Endothelial cell of umbilical vein (primary cell): ENCODE measurements around the gene C4orf50. TPM values are rescaled to one million over a fixed set of nuclear protein-coding genes. Genes with fewer than 3 reads are reported as not detected.

ENCODE experiments used
- BruUV-seq: library from RNA; stranded (reverse); fragments of 400-500 nt; replicated peaks from 2 replicates; lab custom pipeline; 2021; lab: Mats Ljungman, UMichigan
- CTCF ChIA-PET: fragments of 300-600, 350-600 bp; sonication (Branson Sonifier 250); formaldehyde crosslinking; loops from one replicate; lab custom pipeline; 2021; ENCODE audit warnings: antibody characterized with exemption, inconsistent platforms; lab: Charles Lee
- POLR2A ChIA-PET: fragments of 300-600, 350-600 bp; sonication (Branson Sonifier 250); formaldehyde crosslinking; loops from one replicate; lab custom pipeline; 2021; ENCODE audit warnings: antibody characterized with exemption, inconsistent platforms; lab: Charles Lee
- DNase-seq: peaks from one replicate; pipeline ENCODE4 v3.0.0-alpha.2; 2011; ENCODE audit warnings: low read depth, low spot score
- FAIRE-seq: peaks from 2 replicates; lab custom pipeline; 2011; peaks lifted over from hg19 to GRCh38; lab: Jason Lieb, UNC
- H2AFZ ChIP-seq: 2 replicates; pipeline ENCODE4 v1.6.0; 2012; ENCODE audit warnings: low read depth, low read length, control low read depth, inconsistent platforms
- H3K27ac ChIP-seq: 2 replicates; pipeline ENCODE4 v1.5.1; 2011; ENCODE audit warnings: low read depth, mild to moderate bottlenecking, control low read depth, low read length, moderate library complexity; ENCODE audit not compliant: insufficient read depth
- H3K27me3 ChIP-seq, 2 experiments: 2 replicates each; pipeline versions ENCODE4 v1.6.0 to v1.6.1; 2011; ENCODE audit warnings: low read length in 2 of 2, mixed read lengths in 1 of 2; ENCODE audit not compliant: control insufficient read depth in 2 of 2, insufficient read depth in 2 of 2
- H3K36me3 ChIP-seq, 2 experiments: 2 replicates in 1 of 2; 3 replicates in 1 of 2; pipeline ENCODE4 v1.5.1; 2011; ENCODE audit warnings: low read length in 2 of 2, mild to moderate bottlenecking in 1 of 2, moderate library complexity in 1 of 2; ENCODE audit not compliant: control insufficient read depth in 2 of 2, insufficient read depth in 2 of 2; ENCODE audit errors: extremely low read depth in 1 of 2
- H3K4me1 ChIP-seq: 3 replicates; pipeline ENCODE4 v1.5.1; 2011; ENCODE audit warnings: mild to moderate bottlenecking, low read length; ENCODE audit not compliant: control insufficient read depth, insufficient read depth; ENCODE audit errors: extremely low read depth
- H3K4me2 ChIP-seq: 2 replicates; pipeline ENCODE4 v1.6.1; 2011; ENCODE audit warnings: low read length, control low read depth, mixed read lengths; ENCODE audit not compliant: insufficient read depth
- H3K4me3 ChIP-seq, 3 experiments: fragments of 200-600 bp in 1 of 3; sonication (generic), shearing (Covaris generic) in 1 of 3; replicated peaks in 1 of 3; 2 replicates each; pipeline ENCODE4 v1.5.1; 2011 to 2016; ENCODE audit warnings: control low read depth in 3 of 3, low read length in 3 of 3, mild to moderate bottlenecking in 2 of 3, inconsistent platforms in 1 of 3, low read depth in 1 of 3, moderate library complexity in 1 of 3; ENCODE audit not compliant: insufficient read depth in 1 of 3
- H3K79me2 ChIP-seq: 2 replicates; pipeline ENCODE4 v1.6.0; 2012; ENCODE audit warnings: low read length, inconsistent platforms; ENCODE audit not compliant: control insufficient read depth, insufficient read depth
- H3K9ac ChIP-seq: replicated peaks from 2 replicates; pipeline ENCODE3; 2011; ENCODE audit warnings: low read length, control low read depth; ENCODE audit not compliant: insufficient read depth; ENCODE audit errors: extremely low read depth
- H3K9me1 ChIP-seq: replicated peaks from 3 replicates; pipeline ENCODE4 v1.6.0; 2011; ENCODE audit warnings: mild to moderate bottlenecking, low read length; ENCODE audit not compliant: control insufficient read depth, insufficient read depth; ENCODE audit errors: extremely low read depth
- H3K9me3 ChIP-seq: replicated peaks from 2 replicates; pipeline ENCODE4 v1.5.1; 2012; ENCODE audit warnings: low read length, inconsistent platforms; ENCODE audit not compliant: control insufficient read depth, insufficient read depth
- H4K20me1 ChIP-seq: replicated peaks from 2 replicates; pipeline ENCODE3; 2011; ENCODE audit warnings: mild to moderate bottlenecking, low read length; ENCODE audit not compliant: control insufficient read depth, insufficient read depth; ENCODE audit errors: extremely low read depth
- CTCF ChIP-seq, 2 donors: IDR thresholded peaks; 1 replicate in 1 of 2; 2 replicates in 1 of 2; pipeline ENCODE4 v1.5.1; 2011; ENCODE audit warnings: low read length in 2 of 2, mild to moderate bottlenecking in 2 of 2, moderate library complexity in 2 of 2, control low read depth in 1 of 2, inconsistent platforms in 1 of 2, low read depth in 1 of 2; ENCODE audit not compliant: insufficient read depth in 1 of 2; ENCODE audit errors: extremely low read depth in 1 of 2
- EZH2 ChIP-seq: IDR thresholded peaks from 2 replicates; pipeline ENCODE4 v1.6.1; 2012; ENCODE audit warnings: borderline replicate concordance, low read depth, mild to moderate bottlenecking, moderate library complexity, low read length, inconsistent platforms; ENCODE audit not compliant: severe bottlenecking
- FOS ChIP-seq: IDR thresholded peaks from 2 replicates; pipeline ENCODE4 v1.6.1; 2011; ENCODE audit warnings: mild to moderate bottlenecking, low read length, moderate library complexity, borderline replicate concordance; ENCODE audit not compliant: insufficient read depth
- GATA2 ChIP-seq: IDR thresholded peaks from 2 replicates; pipeline ENCODE4 v1.7.0; 2011; ENCODE audit warnings: low read depth, mild to moderate bottlenecking, moderate library complexity, mixed read lengths, low read length; ENCODE audit not compliant: insufficient read length, insufficient read depth
- JUN ChIP-seq: IDR thresholded peaks from 2 replicates; pipeline ENCODE4 v1.6.1; 2011; ENCODE audit warnings: borderline replicate concordance, low read depth; ENCODE audit not compliant: insufficient read length, insufficient read depth
- MAX ChIP-seq: IDR thresholded peaks from 2 replicates; pipeline ENCODE4 v1.6.1; 2011; ENCODE audit not compliant: insufficient read depth, insufficient read length
- MYC ChIP-seq: IDR thresholded peaks from one replicate; pipeline ENCODE4 v1.6.1; 2011; ENCODE audit warnings: mild to moderate bottlenecking, low read depth, low read length
- POLR2A ChIP-seq: IDR thresholded peaks from 2 replicates; pipeline ENCODE4 v1.6.1; 2012; ENCODE audit warnings: low read depth, mild to moderate bottlenecking, control low read depth, low read length
- POLR2AphosphoS5 ChIP-seq: IDR thresholded peaks from 2 replicates; pipeline ENCODE4 v1.6.1; 2012; ENCODE audit warnings: low read depth, mild to moderate bottlenecking, control low read depth, low read length, moderate library complexity; ENCODE audit not compliant: insufficient read depth
- dilution Hi-C: fragments of 300-500 bp; cut with MboI; formaldehyde crosslinking; loops from one replicate; pipeline ENCODE4 v1.15.0; 2019; ENCODE audit warnings: low sequenced_read_pairs; ENCODE audit not compliant: extremely low pct_ligation_motif_present
- intact Hi-C: fragments of 100-400 bp; cut with micrococcal nuclease; formaldehyde crosslinking; loops from one replicate; pipeline ENCODE4 v1.10.0; 2022
- polyA plus RNA-seq, 4 experiments: library from polyadenylated mRNA; depleted of rRNA in 3 of 4; stranded (reverse) in 3 of 4; unstranded in 1 of 4; fragments of >200 nt; gene quantifications; 2 replicates each; pipeline versions ENCODE4 v1.2.1 to v1.2.3, GENCODE V29; 2011 to 2012; ENCODE audit warnings: missing spikeins in 1 of 4
- total RNA-seq: library from RNA; stranded (reverse); gene quantifications from 2 replicates; pipeline ENCODE4 v1.2.3, GENCODE V29; 2021

C4orf50 gene
- total and polyA plus RNA-seq, 2 donors (not counting 3 experiments of a cell fraction or from before 2014, with no cell fraction given): not detected

GRCh38 chr4:5931526-5931925, 86.7 kb downstream of the C4orf50 start:
- Histone ChIP-seq H3K4me3 (no peak overlapping the region), H3K27ac (no peak overlapping the region), H2AFZ (no peak overlapping the region), H3K9me3 (no peaks in the 10 kb centered on the region), H3K79me2 (no peaks in the 10 kb centered on the region), H4K20me1 (no peaks in the 10 kb centered on the region), H3K9ac (no peak overlapping the region), H3K4me2 (no peak overlapping the region), H3K27me3 (no peaks in the 10 kb centered on the region), H3K9me1 (no peaks in the 10 kb centered on the region), H3K4me1 (no peaks in the 10 kb centered on the region), H3K36me3 (no peaks in the 10 kb centered on the region)
- DNase-seq (no peak), FAIRE-seq (no peak)
- dilution Hi-C loops: no loop called here
- CTCF ChIA-PET: no interaction called here
- no peak for TF ChIP-seq FOS
- TF ChIP-seq POLR2A: no peak
- TF ChIP-seq EZH2: no peak
- intact Hi-C loops: no loop called here
- POLR2A ChIA-PET: no interaction called here
- no TSS peak for BruUV-seq

GRCh38 chr4:5930876-5931275, 87.4 kb downstream of the C4orf50 start:
- dilution Hi-C loops: no loop called here
- Histone ChIP-seq H3K4me2 (no peak overlapping the region), H3K4me1 (no peaks in the 10 kb centered on the region), H3K4me3 (no peak overlapping the region), H3K36me3 (no peaks in the 10 kb centered on the region), H3K27ac (no peak overlapping the region), H3K79me2 (no peaks in the 10 kb centered on the region), H3K27me3 (no peaks in the 10 kb centered on the region), H3K9me3 (no peaks in the 10 kb centered on the region), H3K9me1 (no peaks in the 10 kb centered on the region), H4K20me1 (no peaks in the 10 kb centered on the region), H2AFZ (no peak overlapping the region), H3K9ac (no peak overlapping the region)
- intact Hi-C loops: no loop called here
- no peak for TF ChIP-seq POLR2AphosphoS5
- TF ChIP-seq MAX: no peak
- no peak for TF ChIP-seq GATA2
- TF ChIP-seq FOS: no peak
- no peak for TF ChIP-seq EZH2
- no peak for TF ChIP-seq MYC
- no peak for TF ChIP-seq JUN
- TF ChIP-seq CTCF (IDR thresholded peaks at IDR 0.05; ENCODE audit: extremely low read depth in 1 of 2, insufficient read depth in 1 of 2, low read depth in 1 of 2, low read length in 2 of 2): no peak
- TF ChIP-seq POLR2A: no peak
- no peak for FAIRE-seq
- DNase-seq: no peak
- BruUV-seq: no TSS peak
- ChIA-PET CTCF (no interaction called here), POLR2A (no interaction called here)
